K562 (cell line): Measurements from ENCODE around the gene PPP1CA.

Experiments used
- HMGN3 ChIP-seq: IDR thresholded peaks from 2 replicates; pipeline ENCODE4 v1.6.1; 2011; ENCODE audit warnings: borderline replicate concordance, low read depth, mild to moderate bottlenecking, mixed read lengths, low read length; ENCODE audit not compliant: insufficient read length; ENCODE audit errors: extremely low read depth
- TF ChIP-seq, protein P1 (sequence below), 3 experiments: IDR thresholded peaks in 2 of 3; conservative IDR thresholded peaks in 1 of 3; 2 replicates each; pipeline ENCODE4 v1.5.1; 2011 to 2012; ENCODE audit warnings: low read length in 3 of 3, mild to moderate bottlenecking in 3 of 3, control low read depth in 2 of 3, improper control_type of control experiment in 1 of 3, inconsistent platforms in 1 of 3, low read depth in 1 of 3, mixed read lengths in 1 of 3, moderate library complexity in 1 of 3; ENCODE audit not compliant: insufficient read depth in 2 of 3
- TF ChIP-seq, protein P2 (sequence below): fragments of 250-450 bp; sonication (Bioruptor Pico); IDR thresholded peaks from 2 replicates; pipeline ENCODE4 v1.5.0; 2020; ENCODE audit warnings: mild to moderate bottlenecking, borderline replicate concordance

DNA sequence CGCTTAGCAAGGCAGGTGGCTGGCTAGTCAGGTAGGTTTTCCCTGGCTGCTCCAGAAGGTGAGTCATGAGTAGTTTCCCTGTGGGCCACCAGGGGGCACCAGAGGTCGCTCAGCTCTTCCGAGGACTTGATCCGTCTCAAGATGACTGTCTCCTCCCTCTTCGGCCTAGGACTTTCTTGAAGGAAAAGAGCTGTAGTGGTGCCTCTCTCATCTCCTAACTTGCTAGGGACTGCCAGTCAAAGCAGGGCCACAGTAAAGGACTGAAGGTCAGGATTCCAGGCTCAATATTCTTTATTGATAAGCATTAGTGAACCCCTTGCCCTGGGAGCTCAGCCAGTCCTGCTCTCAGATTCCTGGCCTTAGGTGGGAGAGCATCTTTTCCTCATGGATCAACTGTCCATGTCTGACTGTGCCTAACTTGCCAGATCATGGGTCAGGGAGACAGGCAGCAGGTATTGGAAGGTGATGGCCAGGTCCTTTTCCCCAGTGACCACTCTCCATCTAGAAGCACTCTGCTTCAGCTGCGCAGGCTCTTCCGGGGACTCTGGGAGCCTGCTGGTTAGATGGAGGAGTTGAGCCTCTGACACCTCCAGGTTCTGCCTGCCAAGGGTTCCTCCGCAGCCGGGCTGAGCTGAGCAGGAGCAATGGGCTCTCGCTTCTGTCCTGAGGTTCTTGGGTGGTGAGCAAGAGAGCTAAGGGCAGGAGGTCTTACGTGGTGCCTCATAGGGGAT lies 50.2 kb downstream of the PPP1CA start:
- TF ChIP-seq, protein P1, sequence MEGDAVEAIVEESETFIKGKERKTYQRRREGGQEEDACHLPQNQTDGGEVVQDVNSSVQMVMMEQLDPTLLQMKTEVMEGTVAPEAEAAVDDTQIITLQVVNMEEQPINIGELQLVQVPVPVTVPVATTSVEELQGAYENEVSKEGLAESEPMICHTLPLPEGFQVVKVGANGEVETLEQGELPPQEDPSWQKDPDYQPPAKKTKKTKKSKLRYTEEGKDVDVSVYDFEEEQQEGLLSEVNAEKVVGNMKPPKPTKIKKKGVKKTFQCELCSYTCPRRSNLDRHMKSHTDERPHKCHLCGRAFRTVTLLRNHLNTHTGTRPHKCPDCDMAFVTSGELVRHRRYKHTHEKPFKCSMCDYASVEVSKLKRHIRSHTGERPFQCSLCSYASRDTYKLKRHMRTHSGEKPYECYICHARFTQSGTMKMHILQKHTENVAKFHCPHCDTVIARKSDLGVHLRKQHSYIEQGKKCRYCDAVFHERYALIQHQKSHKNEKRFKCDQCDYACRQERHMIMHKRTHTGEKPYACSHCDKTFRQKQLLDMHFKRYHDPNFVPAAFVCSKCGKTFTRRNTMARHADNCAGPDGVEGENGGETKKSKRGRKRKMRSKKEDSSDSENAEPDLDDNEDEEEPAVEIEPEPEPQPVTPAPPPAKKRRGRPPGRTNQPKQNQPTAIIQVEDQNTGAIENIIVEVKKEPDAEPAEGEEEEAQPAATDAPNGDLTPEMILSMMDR (IDR thresholded peaks at IDR 0.05 in 2 of 3, conservative IDR thresholded peaks at IDR 0.05 in 1 of 3; ENCODE audit: insufficient read depth in 2 of 3, low read depth in 1 of 3, low read length in 3 of 3): peak; percentile 86 to 91 (median 87)
- TF ChIP-seq, protein P2, sequence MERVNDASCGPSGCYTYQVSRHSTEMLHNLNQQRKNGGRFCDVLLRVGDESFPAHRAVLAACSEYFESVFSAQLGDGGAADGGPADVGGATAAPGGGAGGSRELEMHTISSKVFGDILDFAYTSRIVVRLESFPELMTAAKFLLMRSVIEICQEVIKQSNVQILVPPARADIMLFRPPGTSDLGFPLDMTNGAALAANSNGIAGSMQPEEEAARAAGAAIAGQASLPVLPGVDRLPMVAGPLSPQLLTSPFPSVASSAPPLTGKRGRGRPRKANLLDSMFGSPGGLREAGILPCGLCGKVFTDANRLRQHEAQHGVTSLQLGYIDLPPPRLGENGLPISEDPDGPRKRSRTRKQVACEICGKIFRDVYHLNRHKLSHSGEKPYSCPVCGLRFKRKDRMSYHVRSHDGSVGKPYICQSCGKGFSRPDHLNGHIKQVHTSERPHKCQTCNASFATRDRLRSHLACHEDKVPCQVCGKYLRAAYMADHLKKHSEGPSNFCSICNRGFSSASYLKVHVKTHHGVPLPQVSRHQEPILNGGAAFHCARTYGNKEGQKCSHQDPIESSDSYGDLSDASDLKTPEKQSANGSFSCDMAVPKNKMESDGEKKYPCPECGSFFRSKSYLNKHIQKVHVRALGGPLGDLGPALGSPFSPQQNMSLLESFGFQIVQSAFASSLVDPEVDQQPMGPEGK: no peak
- no peak for TF ChIP-seq HMGN3
